ENCODE results near the gene MAPK10.

MAPK10 gene

DNA sequence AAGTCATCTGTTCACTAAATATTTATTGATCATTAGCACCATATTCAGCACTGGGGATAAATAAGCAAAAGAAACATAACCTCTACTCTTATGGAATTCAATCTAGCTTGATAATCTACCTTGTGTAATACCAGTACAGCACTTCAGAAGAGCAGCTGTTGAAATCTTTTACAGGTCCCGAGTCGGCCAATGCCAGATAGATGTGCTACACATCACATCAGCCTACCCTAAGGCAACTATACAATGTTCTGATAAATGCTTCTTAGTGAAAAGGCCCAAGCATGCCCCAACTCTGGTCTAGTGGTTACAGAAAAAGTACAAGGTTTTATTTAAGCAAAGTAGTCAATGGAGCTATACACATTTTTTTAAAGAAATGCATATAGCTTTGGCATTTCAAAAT, 68.7 kb downstream of the MAPK10 start:
- Histone ChIP-seq H3K36me3 (ENCODE audit: control insufficient read depth in 5 of 5, insufficient read depth in 5 of 5, low read length in 5 of 5) (no peaks in the 10 kb centered on the region), H3K9ac (ENCODE audit: low read length in 5 of 5) (no peak overlapping the region), H3K27ac (ENCODE audit: low read depth, low read length) (no peak overlapping the region), H3K9me3 (ENCODE audit: control insufficient read depth in 5 of 5, low read length in 5 of 5) (no peaks in the 10 kb centered on the region), H3K27me3 (ENCODE audit: control insufficient read depth in 5 of 5, insufficient read depth in 4 of 5, low read length in 5 of 5) (no peaks in the 10 kb centered on the region), H3K4me1 (ENCODE audit: control insufficient read depth in 5 of 5, insufficient read depth in 5 of 5, low read length in 5 of 5) (no peaks in the 10 kb centered on the region), H3K4me3 (ENCODE audit: low read depth in 1 of 5, low read length in 5 of 5) (no peak overlapping the region)

DNA sequence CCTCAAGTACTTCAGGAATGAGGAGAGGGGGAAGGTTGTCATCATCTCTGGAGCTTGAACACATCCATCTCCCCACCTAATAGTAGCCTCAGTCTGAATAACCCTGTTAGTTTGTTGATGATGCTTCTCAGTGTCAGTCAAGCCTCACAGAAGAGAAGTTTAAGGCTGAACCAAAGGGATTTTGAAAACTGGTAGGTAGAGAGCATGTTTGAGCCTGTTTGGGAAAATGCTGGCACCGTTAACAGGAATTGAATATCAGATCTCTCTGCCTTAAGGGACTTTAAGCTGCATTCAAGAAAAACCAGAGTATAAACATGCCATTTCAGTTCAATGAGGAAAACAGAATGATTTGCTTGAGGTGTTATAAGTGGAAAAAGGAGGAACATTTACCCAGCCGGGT, 73.1 kb downstream of the MAPK10 start:
- Histone ChIP-seq H3K4me1 (ENCODE audit: control insufficient read depth in 5 of 5, insufficient read depth in 5 of 5, low read length in 5 of 5) (no peaks in the 10 kb centered on the region), H3K9me3 (ENCODE audit: control insufficient read depth in 5 of 5, low read length in 5 of 5) (no peaks in the 10 kb centered on the region), H3K27ac (ENCODE audit: low read depth, low read length) (no peak overlapping the region), H3K36me3 (ENCODE audit: control insufficient read depth in 5 of 5, insufficient read depth in 5 of 5, low read length in 5 of 5) (no peaks in the 10 kb centered on the region), H3K9ac (ENCODE audit: low read length in 5 of 5) (no peak overlapping the region), H3K27me3 (ENCODE audit: control insufficient read depth in 5 of 5, insufficient read depth in 4 of 5, low read length in 5 of 5) (no peaks in the 10 kb centered on the region), H3K4me3 (ENCODE audit: low read depth in 1 of 5, low read length in 5 of 5) (no peak overlapping the region)

DNA sequence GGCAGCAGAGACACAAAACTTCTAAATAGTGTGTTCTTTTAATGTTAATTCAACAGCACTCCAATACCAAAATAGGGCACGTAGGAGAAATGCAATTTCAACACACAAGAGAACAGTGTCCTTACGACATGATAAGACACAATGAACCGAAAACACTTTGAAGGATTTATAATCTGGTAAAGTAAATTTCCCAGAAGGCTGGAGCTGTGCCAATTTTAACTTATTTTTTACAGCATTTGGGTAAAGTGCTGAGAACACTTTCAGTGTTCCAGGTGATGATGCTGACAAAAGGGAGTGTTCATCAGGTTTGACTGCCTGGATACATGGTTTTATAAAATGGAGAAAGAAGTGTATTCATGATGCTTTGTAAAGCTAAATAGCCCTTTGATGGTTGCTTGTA, 76.5 kb downstream of the MAPK10 start:
- no peak overlapping the region for H3K9ac ChIP-seq (ENCODE audit: low read length in 5 of 5)
- no peaks in the 10 kb centered on the region for H3K36me3 ChIP-seq (ENCODE audit: control insufficient read depth in 5 of 5, insufficient read depth in 5 of 5, low read length in 5 of 5)
- H3K27me3 ChIP-seq (ENCODE audit: control insufficient read depth in 5 of 5, insufficient read depth in 4 of 5, low read length in 5 of 5) = no peaks in the 10 kb centered on the region
- no peak overlapping the region for H3K27ac ChIP-seq (ENCODE audit: low read depth, low read length)
- no peaks in the 10 kb centered on the region for H3K9me3 ChIP-seq (ENCODE audit: control insufficient read depth in 5 of 5, low read length in 5 of 5)
- no peak overlapping the region for H3K4me3 ChIP-seq (ENCODE audit: low read depth in 1 of 5, low read length in 5 of 5)
- no peaks in the 10 kb centered on the region for H3K4me1 ChIP-seq (ENCODE audit: control insufficient read depth in 5 of 5, insufficient read depth in 5 of 5, low read length in 5 of 5)

- no peaks in the 10 kb centered on the region for H3K36me3 ChIP-seq (ENCODE audit: control insufficient read depth in 5 of 5, insufficient read depth in 5 of 5, low read length in 5 of 5)
- no peak overlapping the region for H3K9ac ChIP-seq (ENCODE audit: low read length in 5 of 5)
- H3K9me3 ChIP-seq (ENCODE audit: control insufficient read depth in 5 of 5, low read length in 5 of 5) = no peaks in the 10 kb centered on the region
Measured at GRCh38 chr4:86280246-86280645, 79.6 kb downstream of the MAPK10 start.

GRCh38 chr4:86279293-86279960, 80.4 kb downstream of the MAPK10 start:
- Histone ChIP-seq H3K27ac (ENCODE audit: low read depth, low read length) (no peak overlapping the region), H3K27me3 (ENCODE audit: control insufficient read depth in 5 of 5, insufficient read depth in 4 of 5, low read length in 5 of 5) (no peaks in the 10 kb centered on the region), H3K4me3 (ENCODE audit: low read depth in 1 of 5, low read length in 5 of 5) (no peak overlapping the region), H3K4me1 (ENCODE audit: control insufficient read depth in 5 of 5, insufficient read depth in 5 of 5, low read length in 5 of 5) (peaks cover 0 to 20% (median 5%) of the 10 kb centered on the region in 5 donors), H3K9me3 (ENCODE audit: control insufficient read depth in 5 of 5, low read length in 5 of 5) (no peaks in the 10 kb centered on the region), H3K9ac (ENCODE audit: low read length in 5 of 5) (no peak overlapping the region), H3K36me3 (ENCODE audit: control insufficient read depth in 5 of 5, insufficient read depth in 5 of 5, low read length in 5 of 5) (no peaks in the 10 kb centered on the region)

More at GRCh38 chr4:86280246-86280645, 79.6 kb downstream of the MAPK10 start:
- Histone ChIP-seq H3K27me3 (ENCODE audit: control insufficient read depth in 5 of 5, insufficient read depth in 4 of 5, low read length in 5 of 5) (no peaks in the 10 kb centered on the region), H3K27ac (ENCODE audit: low read depth, low read length) (no peak overlapping the region), H3K4me3 (ENCODE audit: low read depth in 1 of 5, low read length in 5 of 5) (no peak overlapping the region), H3K4me1 (ENCODE audit: control insufficient read depth in 5 of 5, insufficient read depth in 5 of 5, low read length in 5 of 5) (peaks cover 0 to 20% (median 5%) of the 10 kb centered on the region in 5 donors)

DNA sequence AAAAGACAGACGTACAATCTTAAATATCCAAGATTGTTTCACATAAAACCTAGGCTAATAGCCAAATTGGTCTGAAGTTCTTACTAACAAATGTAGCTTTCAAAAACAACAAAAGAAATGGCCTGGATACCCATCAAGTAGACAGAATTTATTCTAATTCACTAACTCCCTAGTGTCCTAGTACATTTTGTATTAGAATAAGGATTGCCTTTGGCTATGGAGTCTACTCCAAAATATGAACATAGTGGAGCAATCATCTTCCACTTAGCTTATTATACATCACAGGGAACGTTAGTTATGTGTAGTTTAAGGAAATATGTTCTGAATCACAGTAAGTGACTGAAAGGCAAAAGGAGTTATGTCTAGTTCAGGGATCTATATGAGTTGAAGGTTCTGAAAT, 81.7 kb downstream of the MAPK10 start:
- Histone ChIP-seq H3K4me3 (ENCODE audit: low read depth in 1 of 5, low read length in 5 of 5) (no peak overlapping the region), H3K9ac (ENCODE audit: low read length in 5 of 5) (no peak overlapping the region), H3K27ac (ENCODE audit: low read depth, low read length) (no peak overlapping the region), H3K9me3 (ENCODE audit: control insufficient read depth in 5 of 5, low read length in 5 of 5) (no peaks in the 10 kb centered on the region), H3K27me3 (ENCODE audit: control insufficient read depth in 5 of 5, insufficient read depth in 4 of 5, low read length in 5 of 5) (no peaks in the 10 kb centered on the region), H3K4me1 (ENCODE audit: control insufficient read depth in 5 of 5, insufficient read depth in 5 of 5, low read length in 5 of 5) (peaks cover 0 to 20% (median 5%) of the 10 kb centered on the region in 5 donors), H3K36me3 (ENCODE audit: control insufficient read depth in 5 of 5, insufficient read depth in 5 of 5, low read length in 5 of 5) (no peaks in the 10 kb centered on the region)

GRCh38 chr4:86274642-86275041, 85.2 kb downstream of the MAPK10 start:
- H3K4me1 ChIP-seq (ENCODE audit: control insufficient read depth in 5 of 5, insufficient read depth in 5 of 5, low read length in 5 of 5) = peaks cover 0 to 20% (median 5%) of the 10 kb centered on the region in 5 donors
- H3K36me3 ChIP-seq (ENCODE audit: control insufficient read depth in 5 of 5, insufficient read depth in 5 of 5, low read length in 5 of 5) = no peaks in the 10 kb centered on the region
- H3K9me3 ChIP-seq (ENCODE audit: control insufficient read depth in 5 of 5, low read length in 5 of 5) = no peaks in the 10 kb centered on the region
- H3K4me3 ChIP-seq (ENCODE audit: low read depth in 1 of 5, low read length in 5 of 5) = no peak overlapping the region
- no peaks in the 10 kb centered on the region for H3K27me3 ChIP-seq (ENCODE audit: control insufficient read depth in 5 of 5, insufficient read depth in 4 of 5, low read length in 5 of 5)
- no peak overlapping the region for H3K27ac ChIP-seq (ENCODE audit: low read depth, low read length)
- no peak overlapping the region for H3K9ac ChIP-seq (ENCODE audit: low read length in 5 of 5)

GRCh38 chr4:86272669-86273068, 87.2 kb downstream of the MAPK10 start:
- Histone ChIP-seq H3K4me1 (ENCODE audit: control insufficient read depth in 5 of 5, insufficient read depth in 5 of 5, low read length in 5 of 5) (peaks cover 0 to 13% (median 5%) of the 10 kb centered on the region in 5 donors), H3K27ac (ENCODE audit: low read depth, low read length) (no peak overlapping the region), H3K36me3 (ENCODE audit: control insufficient read depth in 5 of 5, insufficient read depth in 5 of 5, low read length in 5 of 5) (no peaks in the 10 kb centered on the region), H3K27me3 (ENCODE audit: control insufficient read depth in 5 of 5, insufficient read depth in 4 of 5, low read length in 5 of 5) (no peaks in the 10 kb centered on the region), H3K9me3 (ENCODE audit: control insufficient read depth in 5 of 5, low read length in 5 of 5) (no peaks in the 10 kb centered on the region), H3K4me3 (ENCODE audit: low read depth in 1 of 5, low read length in 5 of 5) (no peak overlapping the region), H3K9ac (ENCODE audit: low read length in 5 of 5) (no peak overlapping the region)

- no peak overlapping the region for H3K9ac ChIP-seq (ENCODE audit: low read length in 5 of 5)
- no peaks in the 10 kb centered on the region for H3K36me3 ChIP-seq (ENCODE audit: control insufficient read depth in 5 of 5, insufficient read depth in 5 of 5, low read length in 5 of 5)
- no peak overlapping the region for H3K4me3 ChIP-seq (ENCODE audit: low read depth in 1 of 5, low read length in 5 of 5)
- H3K27ac ChIP-seq (ENCODE audit: low read depth, low read length) = no peak overlapping the region
- H3K27me3 ChIP-seq (ENCODE audit: control insufficient read depth in 5 of 5, insufficient read depth in 4 of 5, low read length in 5 of 5) = no peaks in the 10 kb centered on the region
- no peaks in the 10 kb centered on the region for H3K4me1 ChIP-seq (ENCODE audit: control insufficient read depth in 5 of 5, insufficient read depth in 5 of 5, low read length in 5 of 5)
- H3K9me3 ChIP-seq (ENCODE audit: control insufficient read depth in 5 of 5, low read length in 5 of 5) = no peaks in the 10 kb centered on the region
Measured at GRCh38 chr4:86271057-86271456, 88.8 kb downstream of the MAPK10 start.

GRCh38 chr4:86269354-86269753, 90.5 kb downstream of the MAPK10 start:
- no peaks in the 10 kb centered on the region for H3K9me3 ChIP-seq (ENCODE audit: control insufficient read depth in 5 of 5, low read length in 5 of 5)
- H3K4me1 ChIP-seq (ENCODE audit: control insufficient read depth in 5 of 5, insufficient read depth in 5 of 5, low read length in 5 of 5) = no peaks in the 10 kb centered on the region
- H3K9ac ChIP-seq (ENCODE audit: low read length in 5 of 5) = no peak overlapping the region
- H3K4me3 ChIP-seq (ENCODE audit: low read depth in 1 of 5, low read length in 5 of 5) = no peak overlapping the region
- no peaks in the 10 kb centered on the region for H3K27me3 ChIP-seq (ENCODE audit: control insufficient read depth in 5 of 5, insufficient read depth in 4 of 5, low read length in 5 of 5)
- no peaks in the 10 kb centered on the region for H3K36me3 ChIP-seq (ENCODE audit: control insufficient read depth in 5 of 5, insufficient read depth in 5 of 5, low read length in 5 of 5)
- H3K27ac ChIP-seq (ENCODE audit: low read depth, low read length) = no peak overlapping the region
